Liver (tissue), 3 donors: ENCODE data around the gene CAB39.

Experiments used
- EGR1 ChIP-seq, 2 donors: IDR thresholded peaks; 2 replicates each; pipeline ENCODE4 v1.6.1; 2016 to 2018; ENCODE audit warnings: antibody characterized with exemption in 2 of 2, low read depth in 2 of 2
- YY1 ChIP-seq: IDR thresholded peaks from 2 replicates; pipeline ENCODE4 v1.6.1; 2016; ENCODE audit warnings: antibody characterized with exemption, mild to moderate bottlenecking
- TF ChIP-seq, protein P1 (sequence below): fragments of 150-350 bp; IDR thresholded peaks from 2 replicates; pipeline ENCODE4 v1.5.1; 2017; ENCODE audit warnings: improper control_type of control experiment, low read depth, low read length; ENCODE audit not compliant: missing input control
- donor health status: healthy.
- donor health status: healthy.

DNA sequence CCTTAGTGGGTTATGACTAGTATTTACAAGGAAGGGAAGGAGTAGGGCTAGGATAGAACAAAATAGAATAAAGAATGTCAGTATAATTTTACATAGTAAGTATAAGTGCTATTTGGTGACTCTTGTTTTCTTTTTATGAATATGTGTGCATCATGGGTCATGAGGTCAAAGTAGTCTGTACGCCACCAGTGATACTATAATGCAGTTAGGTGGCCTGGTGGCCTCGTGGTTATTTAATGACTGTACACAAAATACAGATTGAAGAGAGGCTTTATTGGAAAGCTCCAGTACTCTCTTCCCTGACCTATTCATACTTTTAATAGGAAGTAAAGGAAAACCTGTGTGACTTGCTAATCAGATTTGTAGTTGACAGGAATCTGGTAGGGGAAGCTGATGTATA is 27.3 kb downstream of the CAB39 start:
- TF ChIP-seq, protein P1, sequence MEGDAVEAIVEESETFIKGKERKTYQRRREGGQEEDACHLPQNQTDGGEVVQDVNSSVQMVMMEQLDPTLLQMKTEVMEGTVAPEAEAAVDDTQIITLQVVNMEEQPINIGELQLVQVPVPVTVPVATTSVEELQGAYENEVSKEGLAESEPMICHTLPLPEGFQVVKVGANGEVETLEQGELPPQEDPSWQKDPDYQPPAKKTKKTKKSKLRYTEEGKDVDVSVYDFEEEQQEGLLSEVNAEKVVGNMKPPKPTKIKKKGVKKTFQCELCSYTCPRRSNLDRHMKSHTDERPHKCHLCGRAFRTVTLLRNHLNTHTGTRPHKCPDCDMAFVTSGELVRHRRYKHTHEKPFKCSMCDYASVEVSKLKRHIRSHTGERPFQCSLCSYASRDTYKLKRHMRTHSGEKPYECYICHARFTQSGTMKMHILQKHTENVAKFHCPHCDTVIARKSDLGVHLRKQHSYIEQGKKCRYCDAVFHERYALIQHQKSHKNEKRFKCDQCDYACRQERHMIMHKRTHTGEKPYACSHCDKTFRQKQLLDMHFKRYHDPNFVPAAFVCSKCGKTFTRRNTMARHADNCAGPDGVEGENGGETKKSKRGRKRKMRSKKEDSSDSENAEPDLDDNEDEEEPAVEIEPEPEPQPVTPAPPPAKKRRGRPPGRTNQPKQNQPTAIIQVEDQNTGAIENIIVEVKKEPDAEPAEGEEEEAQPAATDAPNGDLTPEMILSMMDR = no peak
- TF ChIP-seq YY1 (no peak), EGR1 (IDR thresholded peaks at IDR 0.05; ENCODE audit: low read depth in 2 of 2) (no peak)
